ENCODE measurements around the gene SPOCK3.
A peak's percentile ranks its signal among the peaks of the same experiment; 100 is the strongest.

SPOCK3 gene

DNA sequence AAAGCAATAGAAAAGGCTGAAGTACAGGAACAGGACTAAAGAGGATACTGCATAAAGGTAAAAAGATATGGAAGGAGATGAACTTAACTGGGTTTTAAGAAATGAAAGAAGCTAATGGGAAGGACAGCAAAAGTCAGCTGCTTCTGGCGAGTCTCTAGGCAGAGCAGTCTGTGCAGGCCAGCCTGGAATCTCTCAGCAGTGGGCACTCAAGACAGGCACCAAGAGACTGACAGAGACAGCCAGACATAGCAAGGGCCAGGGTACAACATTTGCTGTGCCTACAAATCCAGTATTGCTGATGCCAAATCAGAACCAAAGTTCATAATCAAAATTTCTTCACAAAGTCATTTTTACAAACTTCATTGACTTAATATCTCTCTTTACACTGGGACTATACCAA is 62.4 kb downstream of the SPOCK3 start:
- no peak for DNase-seq

DNA sequence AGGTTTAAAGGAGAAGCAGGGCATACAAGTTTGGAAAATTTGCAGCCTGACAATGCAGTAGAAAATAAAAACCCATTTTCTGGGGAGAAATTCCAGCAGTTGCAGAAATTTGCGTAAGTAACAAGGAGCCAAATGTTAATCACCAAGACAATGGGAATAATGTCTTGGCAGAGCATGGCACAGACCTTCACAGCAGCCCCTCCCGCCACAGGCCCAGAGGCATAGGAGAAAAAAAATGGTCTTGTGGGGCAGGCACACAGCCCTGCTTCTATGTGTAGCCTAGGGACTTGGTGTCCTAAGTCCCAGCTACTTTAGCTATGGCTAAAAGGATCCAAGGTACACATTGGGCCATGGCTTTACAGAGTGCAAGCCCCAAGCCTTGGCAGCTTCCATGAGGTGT is 65.7 kb downstream of the SPOCK3 start:
- DNase-seq = no peak

DNA sequence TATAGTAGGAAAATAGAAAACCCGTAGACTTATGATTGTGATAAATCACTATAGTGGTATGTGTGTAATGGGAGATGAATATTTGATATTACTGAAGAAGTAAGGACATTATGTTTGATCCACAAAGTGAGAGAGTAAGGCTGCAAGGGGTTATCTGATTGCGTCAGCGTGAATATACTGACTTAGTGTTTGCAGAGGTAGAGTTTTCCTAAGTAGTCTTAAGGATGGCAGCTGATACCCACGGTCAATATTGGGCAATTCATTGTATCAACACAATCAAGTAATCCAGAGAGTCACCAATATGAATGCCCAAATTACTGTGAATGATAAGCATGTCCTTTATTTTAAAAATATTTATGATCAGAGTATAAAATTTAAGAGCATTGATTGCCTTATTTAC is 83.7 kb downstream of the SPOCK3 start:
- DNase-seq = no peak

DNA sequence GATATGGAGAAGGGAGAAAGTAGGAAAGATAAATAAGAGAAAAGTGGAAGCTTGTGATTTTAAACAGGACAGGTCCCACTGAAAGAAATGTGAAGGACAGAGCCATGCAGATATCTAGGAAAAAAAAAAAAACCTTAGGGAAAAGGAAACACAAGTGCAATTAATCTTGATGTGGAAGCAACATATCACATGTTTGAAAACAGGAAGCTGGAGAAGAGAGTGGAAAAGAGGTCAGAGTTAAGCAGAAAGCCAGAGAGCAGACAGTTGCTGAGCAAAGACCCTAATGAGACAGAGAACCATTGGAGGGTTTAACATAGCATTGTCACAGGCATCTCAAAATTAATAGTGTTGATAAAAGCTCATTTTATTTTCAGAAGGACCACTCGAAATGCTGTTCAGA is 89.7 kb downstream of the SPOCK3 start:
- DNase-seq = no peak

DNA sequence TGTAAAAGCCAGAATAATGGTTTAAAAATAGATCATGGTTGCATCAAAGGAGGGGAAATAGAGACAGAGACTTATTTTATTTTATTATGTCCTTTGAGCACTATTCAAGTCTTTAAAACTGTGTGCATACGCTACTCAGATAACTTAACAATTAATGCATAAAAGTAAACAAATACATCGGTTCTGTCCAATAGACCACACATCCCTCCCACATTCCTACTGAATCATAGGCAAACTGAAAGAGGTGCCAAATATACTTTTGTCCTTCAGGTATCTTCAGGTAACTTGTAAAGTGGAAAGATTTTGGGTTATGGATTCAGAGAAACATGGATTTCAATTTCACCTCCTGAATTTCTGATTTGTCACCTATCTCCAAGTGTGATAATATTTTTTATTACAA is 91.3 kb downstream of the SPOCK3 start:
- no peak for DNase-seq

DNA sequence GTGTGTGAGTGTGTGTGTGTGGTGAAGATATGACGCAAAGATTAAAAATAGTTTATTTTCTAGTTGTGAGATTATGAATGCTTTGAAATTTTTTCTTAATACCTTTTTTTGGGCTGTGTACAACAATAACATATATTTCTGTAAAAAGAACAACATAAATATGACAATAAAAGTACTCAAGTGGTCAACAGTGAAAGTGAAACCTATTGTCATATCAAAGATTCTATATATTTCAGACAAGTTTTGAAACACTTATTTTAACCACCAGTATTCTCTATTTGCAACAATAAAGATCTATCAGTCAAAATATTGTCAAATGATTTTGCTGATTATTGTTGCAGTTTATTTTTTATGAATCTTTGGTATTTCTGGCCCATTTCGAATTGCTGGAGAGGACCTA is 98.0 kb downstream of the SPOCK3 start:
- DNase-seq = no peak

DNA sequence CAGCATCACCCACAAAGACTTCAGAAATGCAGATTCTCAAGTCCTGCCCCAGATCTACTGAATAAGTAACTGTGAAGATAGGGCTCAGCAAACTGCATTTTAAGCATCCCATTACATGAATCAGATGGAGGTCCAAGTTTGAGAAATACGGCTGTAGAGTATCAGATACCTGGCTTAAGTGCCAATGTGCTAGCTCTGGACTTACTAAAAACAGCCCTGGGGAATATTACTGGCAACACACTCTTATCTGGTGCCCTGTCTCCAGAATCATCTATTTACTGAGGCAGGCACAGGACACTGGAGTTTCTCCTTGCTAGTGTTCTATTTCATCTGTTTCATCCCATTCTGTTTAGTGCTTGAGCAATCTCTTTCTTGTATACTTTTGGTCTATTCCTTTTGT is 105.1 kb downstream of the SPOCK3 start:
- DNase-seq = no peak

DNA sequence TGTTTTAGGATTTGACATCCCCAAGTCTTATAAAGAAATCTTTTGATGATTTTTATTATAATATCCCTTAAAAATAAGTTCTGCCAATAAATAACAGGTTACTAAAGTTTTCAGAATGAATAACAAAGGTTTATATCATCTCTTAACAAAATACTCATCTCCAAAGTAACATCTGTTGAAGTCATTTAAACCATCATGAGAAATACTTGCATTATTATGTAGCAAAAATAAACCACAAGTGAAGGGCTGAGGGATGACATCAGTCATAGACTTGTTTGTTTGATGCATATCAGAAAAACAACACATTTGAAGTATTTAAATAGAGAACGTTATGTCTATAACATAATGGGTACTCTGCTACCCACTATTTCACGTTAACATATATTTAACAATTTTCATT is 114.9 kb downstream of the SPOCK3 start:
- no peak for DNase-seq

DNA sequence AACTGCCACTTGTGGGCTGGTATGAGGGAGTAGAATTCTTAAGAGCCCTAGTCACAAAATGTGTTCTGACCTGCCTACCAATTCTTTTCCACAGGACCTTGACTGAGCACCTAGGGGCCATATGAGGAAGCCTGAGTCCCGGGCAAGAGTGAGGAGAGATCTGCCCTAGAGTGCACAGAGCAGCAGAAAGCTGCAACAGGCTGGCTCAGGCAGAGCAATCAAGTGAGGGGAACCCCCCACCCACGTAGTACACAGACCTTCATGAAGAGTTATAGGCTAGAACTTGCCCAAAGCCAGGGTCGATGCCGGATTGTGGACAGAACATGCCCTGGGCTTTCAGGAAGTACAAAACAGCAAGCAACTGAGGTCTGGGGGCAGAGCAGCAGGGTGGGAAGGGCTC is 117.0 kb downstream of the SPOCK3 start:
- DNase-seq = no peak

DNA sequence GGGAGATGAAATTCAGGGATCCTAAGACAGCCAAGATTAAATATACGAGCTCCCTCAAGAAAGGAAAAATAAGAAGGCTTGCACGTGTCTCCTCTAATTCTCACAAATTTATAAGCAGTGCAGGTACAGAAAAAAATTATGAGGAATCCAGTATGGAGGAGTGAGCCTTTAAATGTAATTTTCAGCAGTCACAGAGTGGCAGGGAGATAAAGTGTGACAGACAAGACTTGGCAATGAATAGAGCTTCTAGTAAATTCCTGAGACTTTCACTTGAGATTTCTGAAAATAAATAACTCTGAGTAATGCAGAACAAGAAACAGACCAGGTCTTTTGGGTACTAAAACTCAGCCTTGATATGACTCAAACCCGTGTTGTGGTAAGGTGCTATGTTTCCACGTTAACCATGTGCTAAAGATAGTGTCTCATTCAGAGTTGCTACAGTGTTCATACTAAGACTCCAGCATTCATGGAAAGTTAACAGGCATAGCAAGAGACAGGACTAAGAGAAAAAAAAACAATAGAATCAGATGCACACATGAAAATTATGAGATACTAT is 119.8 kb downstream of the SPOCK3 start:
- DNase-seq = no peak

DNA sequence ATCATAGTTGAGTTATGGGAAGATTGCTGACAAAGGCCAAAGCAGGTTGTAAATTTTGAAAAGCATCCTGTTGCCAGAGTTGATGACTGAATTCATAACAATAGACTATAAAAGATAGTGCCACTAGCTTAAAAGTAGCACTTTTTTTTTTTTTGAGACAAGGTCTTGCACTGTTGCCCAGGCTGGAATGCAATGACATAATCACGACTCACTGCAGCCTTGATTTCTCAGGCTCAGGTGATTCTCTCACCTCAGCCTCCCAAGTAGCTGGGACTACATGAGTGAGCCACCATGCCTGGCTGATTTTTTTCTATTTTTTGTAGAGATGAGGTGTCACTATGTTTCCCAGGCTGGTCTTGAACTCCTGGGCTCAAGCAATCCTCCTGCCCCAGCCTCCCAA is 122.7 kb downstream of the SPOCK3 start:
- DNase-seq = no peak

DNA sequence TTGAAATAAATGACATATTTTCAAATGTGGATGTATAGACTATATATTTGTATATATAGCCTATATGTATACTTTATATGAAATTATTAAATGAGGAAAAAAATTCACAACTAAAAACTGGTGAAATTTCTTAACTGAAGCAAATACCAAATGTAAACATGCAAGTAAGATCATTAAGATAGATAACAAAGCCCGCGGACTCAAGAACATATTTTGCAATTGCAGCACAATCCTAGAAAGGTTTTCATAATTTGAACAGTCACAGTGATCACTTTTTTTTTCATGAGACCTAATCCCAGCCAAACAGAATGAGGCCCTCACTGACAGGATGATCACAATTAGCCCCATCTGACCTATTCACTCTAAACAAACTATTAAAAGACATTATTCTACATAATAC is 123.2 kb downstream of the SPOCK3 start:
- DNase-seq = no peak

DNA sequence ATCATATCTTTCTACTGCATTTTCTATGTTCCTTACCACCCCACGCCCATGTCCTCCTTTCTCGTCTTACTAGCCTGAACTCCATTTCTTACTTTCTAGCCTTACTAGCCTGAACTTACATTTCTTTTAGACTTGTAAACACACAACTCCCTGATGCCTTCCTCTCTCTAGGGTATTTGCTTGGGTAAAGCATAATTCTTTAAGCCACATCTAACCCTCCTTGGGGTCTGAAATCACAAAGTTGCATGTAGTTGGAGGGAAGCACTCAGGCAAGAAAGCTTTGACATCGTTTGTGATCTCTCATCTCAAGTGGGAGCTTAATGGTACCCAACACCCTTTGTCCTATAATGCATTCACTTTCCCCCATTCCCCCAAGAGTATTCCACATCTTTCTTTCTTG is 124.4 kb downstream of the SPOCK3 start:
- DNase-seq = no peak

DNA sequence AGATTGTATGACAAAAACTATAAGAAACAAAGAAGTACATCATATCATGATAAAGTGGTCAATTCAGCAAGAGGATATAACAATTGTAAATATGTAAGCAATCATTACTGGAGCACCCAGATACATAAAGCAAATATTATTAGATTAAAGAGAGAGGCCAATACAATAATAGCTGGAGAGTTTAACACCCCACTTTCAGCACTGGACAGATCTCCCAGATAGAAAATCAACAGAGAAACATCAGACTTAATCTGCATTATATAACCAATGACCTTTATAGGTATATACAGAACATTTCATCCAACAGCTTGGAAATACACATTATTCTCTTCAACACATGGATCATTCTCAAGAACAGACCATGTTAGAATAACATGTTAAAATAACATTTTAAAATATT is 128.4 kb downstream of the SPOCK3 start:
- no peak for DNase-seq

DNA sequence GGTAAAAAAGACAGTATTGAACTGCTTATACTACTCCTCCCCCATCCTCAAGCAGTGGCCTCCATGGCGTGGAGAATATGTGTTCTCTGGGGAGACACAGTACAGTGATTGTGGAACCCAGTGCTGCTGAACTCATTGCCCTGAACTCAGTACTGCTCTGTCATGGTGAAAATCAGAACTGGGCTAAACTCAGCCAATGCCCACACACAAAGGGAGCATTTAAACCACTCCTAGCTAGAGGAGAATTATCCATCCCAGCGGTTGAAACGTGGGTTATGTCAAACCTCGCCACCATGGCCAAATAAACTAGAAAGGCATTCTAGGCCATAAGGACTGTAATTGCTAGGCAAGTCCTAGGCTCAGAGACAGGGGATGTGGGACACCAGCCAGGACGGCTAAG is 131.8 kb downstream of the SPOCK3 start:
- DNase-seq = no peak

DNA sequence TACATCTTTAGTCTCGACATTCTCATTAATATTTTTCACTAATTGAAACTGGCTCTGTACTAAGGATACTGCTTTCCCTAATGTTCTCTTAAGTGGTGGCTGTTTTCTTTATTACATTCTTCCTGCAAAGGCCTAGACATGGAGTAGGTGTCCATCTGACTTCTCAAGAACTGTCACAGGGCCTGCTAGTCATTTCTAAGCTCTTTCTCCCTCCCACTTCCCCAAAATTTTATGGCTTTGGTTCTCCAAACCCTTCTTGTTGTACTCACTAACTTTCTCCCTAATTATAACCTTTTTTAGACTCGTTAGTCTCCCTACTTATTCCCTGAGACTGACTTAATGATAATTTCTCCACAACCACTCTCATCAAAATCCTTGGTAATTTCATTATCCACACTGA is 133.3 kb downstream of the SPOCK3 start:
- no peak for DNase-seq

DNA sequence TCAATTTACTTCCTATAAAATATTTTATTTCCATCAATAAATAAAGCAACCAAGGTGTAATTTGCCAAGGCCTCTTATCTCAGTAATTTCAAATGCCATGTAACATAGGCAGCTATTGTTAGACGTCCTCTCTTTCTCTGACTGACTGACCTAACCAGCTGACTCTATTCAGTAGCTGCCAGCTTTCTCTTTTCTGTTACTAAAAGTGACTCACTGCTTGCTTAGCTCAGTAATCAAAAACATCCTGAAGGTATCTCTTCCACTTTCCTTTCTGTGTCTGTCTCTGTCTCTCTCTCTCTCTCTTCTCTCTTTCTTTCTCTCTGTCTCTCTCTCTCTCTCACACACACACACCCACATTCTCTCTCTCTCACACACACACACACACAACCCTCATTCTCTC is 134.2 kb downstream of the SPOCK3 start:
- peak; percentile 12 to 74 for DNase-seq

DNA sequence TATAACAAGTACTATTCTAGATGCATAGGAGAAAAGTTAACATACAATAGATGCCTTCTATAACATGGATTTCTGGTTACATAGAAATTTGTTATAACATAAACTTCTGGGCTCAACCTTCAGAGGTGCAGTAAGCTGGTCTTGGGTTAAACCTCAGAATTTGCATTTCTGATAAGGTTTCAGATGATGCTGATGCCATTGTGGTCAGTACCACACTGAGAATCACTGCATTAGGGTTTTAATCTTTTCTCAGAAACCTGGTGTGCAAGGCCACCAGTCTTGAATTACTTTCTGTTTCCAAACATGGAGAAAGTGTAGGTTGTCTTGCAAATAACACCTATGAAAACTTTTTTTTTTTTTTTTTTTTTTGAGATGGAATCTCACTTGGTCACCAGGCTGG is 146.2 kb downstream of the SPOCK3 start:
- DNase-seq = no peak

DNA sequence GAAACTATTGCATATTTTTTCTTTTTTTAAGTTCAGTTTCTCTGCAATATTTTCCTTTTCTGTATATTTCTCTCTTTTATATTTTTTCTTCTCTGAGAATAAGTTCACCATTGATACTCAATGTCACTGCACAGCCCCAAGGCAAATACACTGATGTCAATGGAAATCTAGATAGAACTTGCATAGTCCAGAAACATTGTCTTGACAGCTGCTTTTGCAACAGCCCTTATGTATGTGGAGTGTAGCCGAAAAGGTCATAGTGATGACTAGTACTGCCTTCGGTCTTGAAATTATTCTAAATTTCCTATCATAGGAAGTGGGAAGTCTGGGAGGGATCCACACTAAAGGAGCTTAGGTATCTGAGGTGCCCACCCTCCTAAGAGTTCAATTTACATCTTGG is 150.0 kb downstream of the SPOCK3 start:
- DNase-seq = no peak

DNA sequence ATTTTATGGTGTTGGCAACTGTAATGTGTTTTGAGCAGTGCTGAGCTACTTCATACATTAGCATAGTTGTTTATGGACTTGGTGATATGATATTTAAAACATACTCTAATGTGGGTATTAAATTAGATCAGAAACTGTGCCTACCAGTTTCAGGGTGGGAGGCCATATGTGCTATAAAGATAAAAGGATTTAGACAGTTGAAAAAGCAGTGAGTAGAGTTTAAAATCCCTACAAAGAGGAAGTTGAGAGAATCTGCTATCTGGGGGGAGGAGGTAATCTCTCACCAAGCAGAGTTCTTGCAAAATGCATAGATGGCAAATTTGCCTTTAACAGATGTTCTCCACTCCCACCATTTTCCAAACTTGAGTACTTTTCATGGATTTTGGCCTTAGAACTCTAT is 154.5 kb downstream of the SPOCK3 start:
- DNase-seq = no peak

DNA sequence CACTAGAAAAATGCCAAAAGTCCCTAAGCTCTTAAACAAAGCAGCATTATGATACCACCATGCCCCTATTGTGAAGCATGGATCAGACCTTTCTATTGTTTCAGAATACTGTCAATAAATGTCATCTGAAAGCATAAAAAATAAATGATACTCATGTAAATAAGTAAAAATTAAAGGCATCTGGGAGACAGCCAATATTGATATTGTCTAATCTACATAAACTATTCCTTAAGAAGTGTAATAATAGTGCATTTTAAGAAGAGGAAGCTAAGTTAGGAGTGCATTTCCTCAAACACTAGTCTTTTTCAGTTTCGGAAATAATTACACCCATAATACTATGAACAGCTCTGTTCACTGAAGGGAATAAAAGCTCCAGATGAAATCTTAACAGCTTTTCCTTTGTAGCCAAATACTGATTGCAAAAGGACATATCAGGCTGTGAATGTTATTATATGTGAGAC is 181.6 kb downstream of the SPOCK3 start:
- no peak for DNase-seq

DNA sequence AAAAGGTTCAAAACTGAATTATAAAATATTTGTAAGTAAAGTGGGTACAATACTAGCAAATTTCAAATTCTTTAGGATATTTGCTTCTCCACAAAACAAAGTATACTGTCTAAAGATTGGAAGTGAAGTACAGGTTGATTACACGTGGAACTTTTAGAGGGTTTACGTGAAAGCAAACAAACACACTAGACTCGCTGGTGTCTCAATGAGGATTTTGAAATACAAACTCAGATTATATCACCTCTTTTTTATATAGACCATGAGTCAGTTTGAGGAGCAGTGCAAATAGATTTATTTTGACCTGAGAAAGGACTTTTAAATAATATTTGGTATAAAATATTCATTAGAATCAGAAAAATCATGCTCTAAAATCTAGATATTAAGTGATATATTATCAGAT is 185.0 kb downstream of the SPOCK3 start:
- DNase-seq = no peak

DNA sequence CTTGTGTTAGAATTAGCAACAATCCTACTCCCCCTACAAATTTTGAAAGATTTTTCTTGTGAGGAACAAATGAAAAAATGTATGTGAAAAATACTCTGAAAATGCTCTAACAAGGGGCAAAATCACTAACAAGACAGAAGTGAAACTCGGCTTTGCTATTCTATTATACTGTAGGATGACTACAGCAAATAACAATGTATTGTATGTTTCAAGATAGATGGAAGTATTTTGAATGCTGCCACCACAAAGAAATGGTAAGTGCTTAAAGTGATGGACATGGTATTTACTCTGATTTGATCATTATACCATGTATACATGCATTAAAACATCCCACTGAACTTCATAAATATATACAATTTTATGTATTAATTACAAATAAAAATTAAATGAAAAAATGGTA is 192.8 kb downstream of the SPOCK3 start:
- DNase-seq = no peak

DNA sequence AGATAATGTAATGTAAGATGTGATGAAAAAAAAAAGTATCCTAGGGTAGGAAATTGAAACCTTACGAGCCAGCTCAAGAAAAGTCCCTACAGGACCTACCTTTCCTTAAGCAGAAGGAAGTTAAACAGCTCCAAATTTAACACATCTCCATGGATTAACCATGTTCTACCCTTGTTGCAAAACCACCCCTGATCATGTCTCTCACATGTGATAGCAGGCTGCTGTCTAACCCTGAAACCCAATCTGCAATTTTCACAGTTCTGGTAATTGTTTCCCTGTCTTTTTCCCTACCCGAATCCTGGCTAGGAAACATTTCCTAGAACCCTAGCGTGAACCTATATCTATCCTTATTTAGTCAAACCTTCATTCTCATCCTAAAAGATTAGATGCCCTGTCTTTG is 198.9 kb downstream of the SPOCK3 start:
- DNase-seq = no peak

DNA sequence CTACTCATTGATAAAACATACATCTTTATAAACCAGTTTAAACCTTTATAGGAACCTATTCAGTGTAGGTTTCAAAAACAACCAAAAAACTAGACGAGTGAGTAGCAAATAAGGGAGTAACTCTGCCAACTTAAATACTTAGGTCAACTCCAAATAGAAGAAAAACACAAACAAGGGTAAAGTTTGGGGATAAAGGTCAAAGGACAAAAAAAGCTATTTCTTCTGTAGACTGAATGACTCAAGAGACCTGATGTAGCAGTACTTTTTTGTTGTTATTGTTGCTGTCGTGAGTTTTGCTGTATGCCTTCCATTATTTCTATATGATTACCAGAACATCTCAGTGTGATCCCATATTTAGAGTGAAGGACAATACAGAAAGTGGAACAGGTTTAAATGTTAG is 199.3 kb downstream of the SPOCK3 start:
- no peak for DNase-seq

DNA sequence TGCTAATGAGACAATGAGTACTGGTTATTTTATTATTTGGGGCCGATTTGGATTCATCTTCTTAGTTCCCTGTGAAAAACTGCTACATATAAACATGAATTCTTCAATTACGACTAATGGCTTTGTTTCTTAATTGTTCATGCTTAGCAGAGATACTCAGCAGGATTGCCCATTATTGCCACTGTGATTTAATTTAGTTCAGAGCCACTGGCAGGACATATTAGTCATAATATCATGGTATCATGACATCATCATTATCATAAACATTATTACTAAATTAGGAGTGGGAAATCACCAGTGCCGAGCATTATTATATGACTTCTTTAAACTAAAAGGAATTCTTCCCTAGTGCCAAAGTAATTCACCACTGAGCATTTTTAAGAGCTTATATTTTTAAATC is 201.4 kb downstream of the SPOCK3 start:
- DNase-seq = no peak
